ENCODE results near the gene MUC20.

DNA sequence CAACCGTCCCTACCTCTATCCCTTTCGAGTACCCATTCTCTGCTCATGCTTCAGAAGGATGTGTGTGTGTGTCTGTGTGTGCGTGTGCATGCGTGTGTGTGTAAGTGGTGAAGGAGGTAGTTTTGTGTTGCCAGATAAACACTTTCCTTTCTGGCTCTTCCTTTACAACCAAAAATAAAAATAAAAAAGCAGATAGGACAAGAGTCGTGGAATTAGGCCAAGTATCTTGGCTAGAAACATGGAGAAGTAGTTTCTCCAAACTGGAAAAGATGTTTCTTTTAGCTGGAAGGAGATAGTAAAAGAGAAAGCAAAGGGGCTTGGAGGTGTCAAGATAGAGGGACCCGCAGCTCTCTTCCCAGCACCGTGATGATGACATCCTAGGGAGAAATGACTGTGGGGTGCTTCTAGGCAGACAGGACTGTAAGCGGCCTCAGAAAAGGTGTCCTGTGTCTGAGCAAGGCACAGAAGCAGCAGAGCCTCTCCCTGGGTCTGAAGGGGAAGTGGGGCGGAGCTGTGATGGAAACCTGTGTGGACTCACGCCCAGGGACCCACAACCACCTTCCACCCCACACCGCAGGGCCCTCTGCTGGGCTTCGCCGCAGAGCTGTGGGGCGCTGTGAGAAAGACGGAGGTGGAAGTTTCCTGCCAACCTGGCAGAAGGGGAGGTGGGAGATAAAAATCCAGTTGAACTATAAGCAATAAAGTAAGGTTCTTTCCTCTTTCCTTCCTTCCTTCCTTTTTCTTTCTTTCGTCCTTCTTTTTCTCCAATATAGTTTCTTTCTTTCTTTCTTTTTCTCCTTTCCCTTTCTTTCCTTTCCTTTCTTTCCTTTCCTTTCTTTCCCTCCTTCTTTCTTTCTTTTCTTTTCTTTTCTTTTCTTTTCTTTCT lies 35.3 kb downstream of the MUC20 start:
- TF ChIP-seq, protein P1, sequence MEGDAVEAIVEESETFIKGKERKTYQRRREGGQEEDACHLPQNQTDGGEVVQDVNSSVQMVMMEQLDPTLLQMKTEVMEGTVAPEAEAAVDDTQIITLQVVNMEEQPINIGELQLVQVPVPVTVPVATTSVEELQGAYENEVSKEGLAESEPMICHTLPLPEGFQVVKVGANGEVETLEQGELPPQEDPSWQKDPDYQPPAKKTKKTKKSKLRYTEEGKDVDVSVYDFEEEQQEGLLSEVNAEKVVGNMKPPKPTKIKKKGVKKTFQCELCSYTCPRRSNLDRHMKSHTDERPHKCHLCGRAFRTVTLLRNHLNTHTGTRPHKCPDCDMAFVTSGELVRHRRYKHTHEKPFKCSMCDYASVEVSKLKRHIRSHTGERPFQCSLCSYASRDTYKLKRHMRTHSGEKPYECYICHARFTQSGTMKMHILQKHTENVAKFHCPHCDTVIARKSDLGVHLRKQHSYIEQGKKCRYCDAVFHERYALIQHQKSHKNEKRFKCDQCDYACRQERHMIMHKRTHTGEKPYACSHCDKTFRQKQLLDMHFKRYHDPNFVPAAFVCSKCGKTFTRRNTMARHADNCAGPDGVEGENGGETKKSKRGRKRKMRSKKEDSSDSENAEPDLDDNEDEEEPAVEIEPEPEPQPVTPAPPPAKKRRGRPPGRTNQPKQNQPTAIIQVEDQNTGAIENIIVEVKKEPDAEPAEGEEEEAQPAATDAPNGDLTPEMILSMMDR (IDR thresholded peaks at IDR 0.05; ENCODE audit: low read depth, low read length, missing input control) = no peak
- TF ChIP-seq TAF1 (conservative IDR thresholded peaks at IDR 0.05) = no peak
- no peak for TF ChIP-seq GABPA (IDR thresholded peaks at IDR 0.05 in 1 of 2, conservative IDR thresholded peaks at IDR 0.05 in 1 of 2)
- TF ChIP-seq, protein P2, sequence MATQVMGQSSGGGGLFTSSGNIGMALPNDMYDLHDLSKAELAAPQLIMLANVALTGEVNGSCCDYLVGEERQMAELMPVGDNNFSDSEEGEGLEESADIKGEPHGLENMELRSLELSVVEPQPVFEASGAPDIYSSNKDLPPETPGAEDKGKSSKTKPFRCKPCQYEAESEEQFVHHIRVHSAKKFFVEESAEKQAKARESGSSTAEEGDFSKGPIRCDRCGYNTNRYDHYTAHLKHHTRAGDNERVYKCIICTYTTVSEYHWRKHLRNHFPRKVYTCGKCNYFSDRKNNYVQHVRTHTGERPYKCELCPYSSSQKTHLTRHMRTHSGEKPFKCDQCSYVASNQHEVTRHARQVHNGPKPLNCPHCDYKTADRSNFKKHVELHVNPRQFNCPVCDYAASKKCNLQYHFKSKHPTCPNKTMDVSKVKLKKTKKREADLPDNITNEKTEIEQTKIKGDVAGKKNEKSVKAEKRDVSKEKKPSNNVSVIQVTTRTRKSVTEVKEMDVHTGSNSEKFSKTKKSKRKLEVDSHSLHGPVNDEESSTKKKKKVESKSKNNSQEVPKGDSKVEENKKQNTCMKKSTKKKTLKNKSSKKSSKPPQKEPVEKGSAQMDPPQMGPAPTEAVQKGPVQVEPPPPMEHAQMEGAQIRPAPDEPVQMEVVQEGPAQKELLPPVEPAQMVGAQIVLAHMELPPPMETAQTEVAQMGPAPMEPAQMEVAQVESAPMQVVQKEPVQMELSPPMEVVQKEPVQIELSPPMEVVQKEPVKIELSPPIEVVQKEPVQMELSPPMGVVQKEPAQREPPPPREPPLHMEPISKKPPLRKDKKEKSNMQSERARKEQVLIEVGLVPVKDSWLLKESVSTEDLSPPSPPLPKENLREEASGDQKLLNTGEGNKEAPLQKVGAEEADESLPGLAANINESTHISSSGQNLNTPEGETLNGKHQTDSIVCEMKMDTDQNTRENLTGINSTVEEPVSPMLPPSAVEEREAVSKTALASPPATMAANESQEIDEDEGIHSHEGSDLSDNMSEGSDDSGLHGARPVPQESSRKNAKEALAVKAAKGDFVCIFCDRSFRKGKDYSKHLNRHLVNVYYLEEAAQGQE (IDR thresholded peaks at IDR 0.05) = no peak
- TF ChIP-seq HNF4G (IDR thresholded peaks at IDR 0.05) = no peak
- TF ChIP-seq SP1 (IDR thresholded peaks at IDR 0.05) = no peak
- no peak for TF ChIP-seq NR2F2 (IDR thresholded peaks at IDR 0.05)
- TF ChIP-seq JUND (IDR thresholded peaks at IDR 0.05) = no peak
- TF ChIP-seq YY1 (IDR thresholded peaks at IDR 0.05) = no peak
- TF ChIP-seq, protein P3, sequence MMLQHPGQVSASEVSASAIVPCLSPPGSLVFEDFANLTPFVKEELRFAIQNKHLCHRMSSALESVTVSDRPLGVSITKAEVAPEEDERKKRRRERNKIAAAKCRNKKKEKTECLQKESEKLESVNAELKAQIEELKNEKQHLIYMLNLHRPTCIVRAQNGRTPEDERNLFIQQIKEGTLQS (IDR thresholded peaks at IDR 0.05) = no peak
- TF ChIP-seq, protein P4, sequence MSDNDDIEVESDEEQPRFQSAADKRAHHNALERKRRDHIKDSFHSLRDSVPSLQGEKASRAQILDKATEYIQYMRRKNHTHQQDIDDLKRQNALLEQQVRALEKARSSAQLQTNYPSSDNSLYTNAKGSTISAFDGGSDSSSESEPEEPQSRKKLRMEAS (IDR thresholded peaks at IDR 0.05) = no peak
